Pulmonary artery endothelial cell (primary cell): ENCODE data around the gene SHISA5. TPM values are rescaled to one million over a fixed set of nuclear protein-coding genes. Genes with fewer than 3 reads are reported as not detected.
"Not testable (repeated sequence)": the region's sequence is repeated elsewhere in the genome, so short reads cannot be mapped to it uniquely, and the experiment has no call there.

Experiments used
- DNase-seq: peaks from one replicate; pipeline ENCODE4 v3.0.0-alpha.2; 2011; ENCODE audit warnings: low read depth, low spot score
- total RNA-seq: library from RNA; depleted of rRNA; stranded (reverse); fragments of >200 nt; gene quantifications from 2 replicates; pipeline ENCODE4 v1.2.3, GENCODE V29; 2014

Gene SHISA5
- total RNA-seq, 1 donor from 2014 or later, result 132 TPM

- DNase-seq, result no peak
Observed at GRCh38 chr3:48519277-48519643, 15.3 kb upstream of the SHISA5 start.

DNA sequence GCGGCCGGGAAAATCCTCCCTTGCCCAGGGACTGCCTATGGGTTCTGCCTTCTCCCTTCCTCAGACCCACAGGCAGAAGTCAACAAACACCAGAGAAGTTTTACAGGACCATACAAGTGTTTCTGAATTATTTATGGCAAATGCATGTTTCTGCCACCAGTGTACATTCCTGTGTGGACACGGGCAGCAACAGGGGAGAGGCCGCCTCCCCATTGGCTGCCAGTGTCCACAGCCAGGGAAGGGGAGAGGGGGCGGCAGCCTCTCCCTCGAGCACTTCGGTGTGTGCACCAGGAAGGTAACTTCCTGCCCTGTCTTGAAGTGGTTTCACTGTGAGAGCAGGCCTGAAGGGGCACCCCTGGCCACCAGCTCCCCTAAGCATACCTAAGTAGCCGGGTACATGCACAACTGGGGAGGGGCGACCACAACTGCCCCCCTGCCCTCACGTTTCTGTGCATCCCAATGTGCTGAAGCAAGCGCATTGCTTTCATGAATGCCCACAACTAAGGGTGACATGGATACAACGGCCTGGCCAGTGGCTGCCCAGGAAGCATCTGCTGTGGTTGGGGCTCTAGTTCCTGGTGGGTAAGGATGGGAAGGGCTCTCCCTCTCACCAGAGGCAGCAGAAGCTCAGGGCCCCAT, 14.8 kb upstream of the SHISA5 start:
- DNase-seq, result no peak

DNA sequence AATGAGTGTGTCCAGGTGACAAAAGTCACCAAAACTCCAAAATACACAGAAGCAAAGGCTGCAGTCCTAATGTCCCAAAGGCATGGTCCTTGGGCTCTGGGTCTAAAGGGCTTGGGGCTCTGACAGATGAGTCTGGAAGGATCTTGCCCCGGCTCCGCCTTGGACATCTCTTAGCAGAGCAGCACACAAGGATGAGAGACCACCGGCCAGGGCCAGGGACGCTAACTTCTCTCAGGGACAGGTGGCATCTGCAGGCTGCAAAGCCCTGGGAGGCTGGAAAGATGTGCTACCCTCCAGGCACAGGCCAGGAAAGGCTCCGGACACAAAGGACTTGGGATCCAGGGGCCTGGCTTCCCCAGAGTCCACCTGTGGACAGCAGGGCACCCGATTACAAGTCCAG, 14.1 kb upstream of the SHISA5 start:
- DNase-seq, result no peak

- DNase-seq, result no peak
Observed at GRCh38 chr3:48516571-48516970, 12.6 kb upstream of the SHISA5 start.

- DNase-seq, result no peak
Observed at GRCh38 chr3:48514431-48515227, 10.7 kb upstream of the SHISA5 start.

DNA sequence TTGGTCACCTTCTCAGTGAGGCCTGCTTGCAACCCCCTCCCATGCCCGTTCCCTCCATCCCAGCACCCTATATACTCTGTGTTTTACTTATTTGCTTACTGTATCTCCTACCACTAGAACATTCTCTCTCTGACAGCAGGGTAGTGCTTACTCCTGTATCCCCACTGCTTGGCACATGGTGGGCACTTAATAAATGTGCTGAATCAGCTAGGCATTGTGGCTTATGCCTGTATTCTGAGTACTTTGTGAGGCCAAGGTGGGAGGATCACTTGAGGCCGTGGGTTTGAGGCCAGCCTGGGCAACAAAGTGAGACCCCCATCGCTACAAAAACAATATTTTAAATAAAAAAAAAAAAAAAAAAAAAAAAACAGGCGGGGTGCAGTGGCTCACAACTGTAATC, 7.6 kb upstream of the SHISA5 start:
- no peak for DNase-seq

- no peak for DNase-seq
Observed at GRCh38 chr3:48507256-48508061, 3.5 kb upstream of the SHISA5 start.

GRCh38 chr3:48505968-48506504, 2.1 kb upstream of the SHISA5 start:
- no peak for DNase-seq

- no peak for DNase-seq
Observed at GRCh38 chr3:48505146-48505545, 1.2 kb upstream of the SHISA5 start.

- DNase-seq, result no peak
Observed at GRCh38 chr3:48503401-48504050, 448 bp downstream of the SHISA5 start.

DNA sequence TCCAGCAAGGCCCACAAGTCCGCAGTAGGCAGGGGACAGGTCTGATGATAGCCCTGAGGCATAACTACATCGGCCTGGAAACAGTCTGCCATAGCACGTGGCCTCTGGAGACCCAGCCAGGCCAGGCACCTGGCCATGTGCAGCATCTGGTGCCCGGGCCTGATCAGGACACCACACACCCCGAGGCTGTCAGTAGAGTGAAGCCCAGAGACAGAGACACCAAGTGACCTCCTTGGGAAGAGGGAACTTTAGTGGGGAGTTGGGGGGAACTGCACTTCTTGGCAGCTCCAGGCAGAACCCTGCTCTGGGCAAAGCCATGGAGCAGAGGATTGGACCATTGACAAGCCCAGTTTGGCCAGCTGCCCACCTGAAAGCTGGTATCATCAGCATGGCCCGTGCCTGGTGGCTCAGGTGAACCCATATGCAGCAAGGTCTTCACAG, 1.2 kb downstream of the SHISA5 start:
- no peak for DNase-seq

- no peak for DNase-seq
Observed at GRCh38 chr3:48502121-48502520, 1.9 kb downstream of the SHISA5 start.

GRCh38 chr3:48501196-48501595, 2.8 kb downstream of the SHISA5 start:
- DNase-seq, result no peak

- DNase-seq, result no peak
Observed at GRCh38 chr3:48500656-48501055, 3.3 kb downstream of the SHISA5 start.

- no peak for DNase-seq
Observed at GRCh38 chr3:48493203-48493501, 10.8 kb downstream of the SHISA5 start.

DNA sequence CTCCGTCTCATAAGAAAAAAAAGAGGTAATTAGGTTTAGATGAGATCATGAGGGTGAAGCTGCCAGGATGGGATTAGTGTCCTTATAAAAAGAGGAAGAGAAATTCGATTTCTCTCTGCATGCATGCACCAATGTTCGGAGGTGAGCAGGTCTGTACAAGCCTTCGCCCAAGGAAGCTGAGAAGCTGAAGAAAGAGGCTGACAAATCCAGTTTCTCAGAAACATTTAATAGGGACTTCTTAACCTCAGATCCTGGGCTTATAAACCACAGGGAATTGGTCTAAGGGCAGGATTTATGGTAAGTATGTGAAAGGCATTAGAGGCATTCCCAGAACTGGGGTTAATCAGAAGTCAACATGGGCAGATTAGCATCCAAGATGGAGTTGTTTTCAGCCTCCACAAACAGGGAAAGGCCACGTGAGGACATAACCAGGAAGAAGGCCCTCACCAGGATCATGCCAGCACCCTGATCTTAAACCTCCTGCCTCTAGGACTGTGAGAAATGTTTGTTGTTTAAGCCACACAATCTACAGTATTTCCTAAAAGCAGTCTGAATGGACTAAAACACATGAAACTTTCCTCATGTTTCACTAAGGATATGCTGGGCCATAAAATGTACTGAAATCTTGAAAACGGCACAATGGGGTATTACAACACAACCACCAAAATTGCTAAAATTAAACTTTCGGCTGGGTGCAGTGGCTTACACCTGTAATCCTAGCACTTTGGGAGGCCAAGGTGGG, 11.3 kb downstream of the SHISA5 start:
- DNase-seq, result no peak

DNA sequence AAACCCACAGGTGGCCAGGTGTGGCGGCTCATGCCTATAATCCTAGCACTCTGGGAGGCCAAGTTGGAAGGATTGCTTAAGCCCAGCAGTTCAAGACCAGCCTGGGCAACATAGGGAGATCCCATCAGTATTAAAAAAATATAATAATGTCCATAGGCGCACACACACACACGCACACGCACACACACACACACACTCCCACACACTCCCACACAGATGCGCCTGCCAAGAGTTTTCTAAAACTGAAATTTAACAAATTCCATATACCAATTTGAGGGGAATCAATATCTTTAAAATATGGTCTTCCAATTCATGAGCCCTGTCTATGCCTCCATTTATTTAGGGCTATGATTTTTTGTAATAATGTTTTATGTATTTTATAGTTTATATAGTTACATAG, 17.0 kb downstream of the SHISA5 start:
- DNase-seq, result no peak

GRCh38 chr3:48482822-48483221, 21.2 kb downstream of the SHISA5 start:
- not testable (repeated sequence) for DNase-seq

GRCh38 chr3:48480891-48481290, 23.1 kb downstream of the SHISA5 start:
- not testable (repeated sequence) for DNase-seq

DNA sequence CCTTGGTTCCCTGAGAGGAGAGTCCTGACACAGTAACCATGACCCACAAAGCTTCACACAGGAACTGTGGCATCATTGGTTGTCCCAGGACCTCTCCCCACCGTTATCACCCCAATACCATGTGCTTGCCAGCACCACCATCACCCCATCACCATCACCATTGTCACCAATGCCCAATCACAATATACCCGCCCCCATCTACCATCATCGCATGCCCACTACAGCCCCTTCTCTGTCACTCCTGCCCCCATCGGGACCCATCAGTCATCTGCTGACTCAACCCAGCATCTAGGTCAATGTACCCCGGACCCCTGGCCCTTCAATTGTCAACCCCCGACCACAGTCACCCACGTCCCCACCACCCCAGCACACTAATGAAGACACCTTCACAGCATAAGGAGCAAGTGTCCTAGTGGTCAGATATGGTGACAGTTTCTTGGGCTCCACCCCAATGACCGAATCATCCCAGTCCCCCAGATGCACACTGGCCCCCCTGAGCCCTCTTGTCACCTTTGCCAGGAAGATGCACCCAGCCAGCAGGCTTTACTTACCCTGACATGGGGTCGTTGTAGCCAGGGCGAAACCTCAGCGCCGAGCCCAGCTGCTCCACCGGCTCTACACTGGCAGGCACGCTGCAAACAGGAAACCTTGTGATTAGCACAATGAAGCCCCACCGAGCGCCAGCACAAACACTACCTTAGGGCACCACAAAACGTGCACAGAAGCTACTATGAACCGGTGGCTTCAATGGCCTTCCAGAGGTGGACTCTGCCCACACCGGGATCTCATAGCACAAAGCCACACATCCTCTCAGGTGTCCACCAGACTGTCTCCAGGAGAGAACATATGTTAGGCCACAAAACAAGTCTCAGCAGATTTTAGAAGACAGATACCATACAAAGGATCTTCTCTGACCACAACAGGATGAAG, 25.1 kb downstream of the SHISA5 start:
- no peak for DNase-seq
